ENCODE measurements around the gene CPNE5. TPM values are rescaled to one million over a fixed set of nuclear protein-coding genes. Genes with fewer than 3 reads are reported as not detected.
"Not testable (repeated sequence)": the region's sequence is repeated elsewhere in the genome, so short reads cannot be mapped to it uniquely, and the experiment has no call there.

Gene CPNE5
- total and polyA plus RNA-seq, 4 donors, result 0.93 to 5.2 (median 3.8) TPM

DNA sequence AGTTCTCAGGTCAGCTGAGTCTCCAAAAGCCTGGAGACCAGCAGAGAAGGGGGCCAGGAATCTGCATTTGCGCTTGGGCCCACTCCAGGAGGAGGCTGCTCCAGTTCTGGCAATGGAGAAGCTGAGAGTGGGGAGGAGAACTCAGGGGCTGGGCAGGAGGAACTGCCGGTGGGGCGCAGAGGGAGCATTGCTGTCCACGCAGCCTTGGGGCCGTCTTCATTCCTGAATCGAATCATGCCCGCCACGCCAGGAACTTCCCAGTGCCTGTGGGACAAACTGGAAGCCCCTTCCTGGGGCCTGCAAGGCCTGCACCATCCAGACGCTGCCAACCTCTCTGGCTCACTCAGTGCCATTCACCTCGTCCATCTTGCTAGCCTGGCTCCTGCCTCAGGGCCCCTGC is 124.7 kb downstream of the CPNE5 start:
- TF ChIP-seq, protein P1, sequence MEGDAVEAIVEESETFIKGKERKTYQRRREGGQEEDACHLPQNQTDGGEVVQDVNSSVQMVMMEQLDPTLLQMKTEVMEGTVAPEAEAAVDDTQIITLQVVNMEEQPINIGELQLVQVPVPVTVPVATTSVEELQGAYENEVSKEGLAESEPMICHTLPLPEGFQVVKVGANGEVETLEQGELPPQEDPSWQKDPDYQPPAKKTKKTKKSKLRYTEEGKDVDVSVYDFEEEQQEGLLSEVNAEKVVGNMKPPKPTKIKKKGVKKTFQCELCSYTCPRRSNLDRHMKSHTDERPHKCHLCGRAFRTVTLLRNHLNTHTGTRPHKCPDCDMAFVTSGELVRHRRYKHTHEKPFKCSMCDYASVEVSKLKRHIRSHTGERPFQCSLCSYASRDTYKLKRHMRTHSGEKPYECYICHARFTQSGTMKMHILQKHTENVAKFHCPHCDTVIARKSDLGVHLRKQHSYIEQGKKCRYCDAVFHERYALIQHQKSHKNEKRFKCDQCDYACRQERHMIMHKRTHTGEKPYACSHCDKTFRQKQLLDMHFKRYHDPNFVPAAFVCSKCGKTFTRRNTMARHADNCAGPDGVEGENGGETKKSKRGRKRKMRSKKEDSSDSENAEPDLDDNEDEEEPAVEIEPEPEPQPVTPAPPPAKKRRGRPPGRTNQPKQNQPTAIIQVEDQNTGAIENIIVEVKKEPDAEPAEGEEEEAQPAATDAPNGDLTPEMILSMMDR (IDR thresholded peaks at IDR 0.05; ENCODE audit: control extremely low read depth, extremely low read depth), result no peak
- H3K9me3 ChIP-seq (ENCODE audit: control insufficient read depth in 4 of 4, insufficient read depth in 3 of 4, low read length in 3 of 4), result no peaks in the 10 kb centered on the region
- H3K4me1 ChIP-seq (ENCODE audit: control insufficient read depth in 5 of 5, insufficient read depth in 5 of 5, low read length in 5 of 5), result no peaks in the 10 kb centered on the region
- H3K27me3 ChIP-seq (ENCODE audit: control insufficient read depth in 3 of 3, insufficient read depth in 3 of 3, low read length in 2 of 3), result no peaks in the 10 kb centered on the region
- H3K27ac ChIP-seq (ENCODE audit: low read depth in 1 of 2, low read length in 1 of 2), result no peak overlapping the region
- H3K4me3 ChIP-seq, result no peak overlapping the region
- WGBS, 2 donors, result 87 to 88% methylated on average over 10 of the region's 10 CpGs
- ATAC-seq (ENCODE audit: insufficient read depth, low FRiP score), result no peak
- no peaks in the 10 kb centered on the region for H3K36me3 ChIP-seq (ENCODE audit: control insufficient read depth in 4 of 4, insufficient read depth in 4 of 4, low read length in 4 of 4)
- no peak for DNase-seq
- no peak overlapping the region for H3K9ac ChIP-seq (ENCODE audit: insufficient read depth in 1 of 2, low read length in 2 of 2)

DNA sequence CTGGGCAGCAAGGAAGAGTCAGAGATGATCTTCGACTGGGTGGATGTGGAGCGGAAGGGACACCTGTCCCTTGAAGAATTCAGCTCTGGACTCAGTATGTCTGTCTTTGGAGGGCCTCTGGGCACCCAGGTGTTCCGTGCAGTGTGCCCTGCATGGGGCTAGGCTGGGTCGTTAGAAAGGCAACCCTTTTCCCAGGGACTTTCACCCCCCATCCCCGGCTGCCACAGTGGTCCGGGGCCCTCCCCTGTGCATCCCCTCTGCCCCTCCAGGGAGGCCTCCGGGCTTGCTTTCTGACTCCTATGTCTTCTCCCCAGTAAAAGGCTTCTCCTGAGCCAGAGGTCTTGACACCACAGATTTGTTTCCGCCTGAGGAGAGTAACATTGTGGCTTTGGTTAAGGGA is 125.4 kb downstream of the CPNE5 start:
- H3K4me3 ChIP-seq, result no peak overlapping the region
- H3K9ac ChIP-seq (ENCODE audit: insufficient read depth in 1 of 2, low read length in 2 of 2), result no peak overlapping the region
- DNase-seq, result no peak
- no peaks in the 10 kb centered on the region for H3K4me1 ChIP-seq (ENCODE audit: control insufficient read depth in 5 of 5, insufficient read depth in 5 of 5, low read length in 5 of 5)
- TF ChIP-seq, protein P1 (IDR thresholded peaks at IDR 0.05; ENCODE audit: control extremely low read depth, extremely low read depth), result no peak
- no peak overlapping the region for H3K27ac ChIP-seq (ENCODE audit: low read depth in 1 of 2, low read length in 1 of 2)
- H3K36me3 ChIP-seq (ENCODE audit: control insufficient read depth in 4 of 4, insufficient read depth in 4 of 4, low read length in 4 of 4), result no peaks in the 10 kb centered on the region
- H3K27me3 ChIP-seq (ENCODE audit: control insufficient read depth in 3 of 3, insufficient read depth in 3 of 3, low read length in 2 of 3), result no peaks in the 10 kb centered on the region
- WGBS, 2 donors, result 91 to 93% methylated on average over 8 of the region's 8 CpGs
- H3K9me3 ChIP-seq (ENCODE audit: control insufficient read depth in 4 of 4, insufficient read depth in 3 of 4, low read length in 3 of 4), result no peaks in the 10 kb centered on the region
- no peak for ATAC-seq (ENCODE audit: insufficient read depth, low FRiP score)

- Histone ChIP-seq H3K36me3 (ENCODE audit: control insufficient read depth in 4 of 4, insufficient read depth in 4 of 4, low read length in 4 of 4) (no peaks in the 10 kb centered on the region), H3K4me3 (no peak overlapping the region), H3K9me3 (ENCODE audit: control insufficient read depth in 4 of 4, insufficient read depth in 3 of 4, low read length in 3 of 4) (no peaks in the 10 kb centered on the region), H3K9ac (ENCODE audit: insufficient read depth in 1 of 2, low read length in 2 of 2) (no peak overlapping the region), H3K27me3 (ENCODE audit: control insufficient read depth in 3 of 3, insufficient read depth in 3 of 3, low read length in 2 of 3) (no peaks in the 10 kb centered on the region), H3K27ac (ENCODE audit: low read depth in 1 of 2, low read length in 1 of 2) (no peak overlapping the region), H3K4me1 (ENCODE audit: control insufficient read depth in 5 of 5, insufficient read depth in 5 of 5, low read length in 5 of 5) (no peaks in the 10 kb centered on the region)
- DNase-seq, result no peak
- WGBS, 2 donors, result 87 to 90% methylated on average over 4 of the region's 4 CpGs
- ATAC-seq (ENCODE audit: insufficient read depth, low FRiP score), result no peak
- TF ChIP-seq, protein P1 (IDR thresholded peaks at IDR 0.05; ENCODE audit: control extremely low read depth, extremely low read depth), result no peak
Observed at GRCh38 chr6:36712816-36713215, 126.4 kb downstream of the CPNE5 start.

DNA sequence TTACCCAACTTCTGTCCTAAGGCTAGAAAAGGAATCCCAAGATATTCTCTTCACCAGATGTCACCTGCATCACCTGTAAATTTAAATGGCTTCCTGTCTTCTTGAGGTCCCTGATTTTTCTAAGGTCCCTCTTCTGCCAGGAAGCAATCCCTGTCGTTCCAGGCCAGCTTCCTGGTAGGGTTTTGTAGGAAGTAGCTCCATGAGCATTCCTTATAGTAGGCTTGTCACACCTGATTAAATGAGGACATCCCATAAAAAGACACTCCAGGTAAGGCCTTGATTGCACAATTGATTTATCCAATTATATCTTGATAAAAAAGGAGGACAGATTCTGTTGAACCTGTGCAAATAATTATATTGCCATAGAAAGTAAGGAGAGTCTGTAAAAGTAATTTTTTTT is 132.9 kb downstream of the CPNE5 start:
- no peaks in the 10 kb centered on the region for H3K9me3 ChIP-seq (ENCODE audit: control insufficient read depth in 4 of 4, insufficient read depth in 3 of 4, low read length in 3 of 4)
- H3K27ac ChIP-seq (ENCODE audit: low read depth in 1 of 2, low read length in 1 of 2), result no peak overlapping the region
- no peak overlapping the region for H3K9ac ChIP-seq (ENCODE audit: insufficient read depth in 1 of 2, low read length in 2 of 2)
- 59 to 60% methylated on average over 1 of the region's 1 CpG for WGBS, 2 donors
- H3K27me3 ChIP-seq (ENCODE audit: control insufficient read depth in 3 of 3, insufficient read depth in 3 of 3, low read length in 2 of 3), result no peaks in the 10 kb centered on the region
- ATAC-seq (ENCODE audit: insufficient read depth, low FRiP score), result no peak
- no peak overlapping the region for H3K4me3 ChIP-seq
- TF ChIP-seq, protein P1 (IDR thresholded peaks at IDR 0.05; ENCODE audit: control extremely low read depth, extremely low read depth), result no peak
- no peaks in the 10 kb centered on the region for H3K36me3 ChIP-seq (ENCODE audit: control insufficient read depth in 4 of 4, insufficient read depth in 4 of 4, low read length in 4 of 4)
- no peaks in the 10 kb centered on the region for H3K4me1 ChIP-seq (ENCODE audit: control insufficient read depth in 5 of 5, insufficient read depth in 5 of 5, low read length in 5 of 5)
- DNase-seq, result no peak

GRCh38 chr6:36704961-36705577 is 134.2 kb downstream of the CPNE5 start:
- not testable (repeated sequence) for H3K9ac ChIP-seq (ENCODE audit: insufficient read depth in 1 of 2, low read length in 2 of 2); ATAC-seq (ENCODE audit: insufficient read depth, low FRiP score); H3K27ac ChIP-seq (ENCODE audit: low read depth in 1 of 2, low read length in 1 of 2); H3K36me3 ChIP-seq (ENCODE audit: control insufficient read depth in 4 of 4, insufficient read depth in 4 of 4, low read length in 4 of 4); H3K27me3 ChIP-seq (ENCODE audit: control insufficient read depth in 3 of 3, insufficient read depth in 3 of 3, low read length in 2 of 3); H3K9me3 ChIP-seq (ENCODE audit: control insufficient read depth in 4 of 4, insufficient read depth in 3 of 4, low read length in 3 of 4); H3K4me3 ChIP-seq; DNase-seq; H3K4me1 ChIP-seq (ENCODE audit: control insufficient read depth in 5 of 5, insufficient read depth in 5 of 5, low read length in 5 of 5)
- 64 to 67% methylated on average over 7 of the region's 7 CpGs for WGBS, 2 donors

Measured in lung (tissue), 12 donors.